HG03097 (cell line): ENCODE data around the gene ATRIP.

Source experiments
- ATAC-seq: cut with Tn5 transposase; IDR thresholded peaks from one replicate; pipeline ENCODE4 v1.9.1; 2021; ENCODE audit not compliant: unreplicated experiment, low FRiP score

Gene ATRIP

GRCh38 chr3:48493203-48493501 is 46.6 kb downstream of the ATRIP start:
- ATAC-seq = no peak

DNA sequence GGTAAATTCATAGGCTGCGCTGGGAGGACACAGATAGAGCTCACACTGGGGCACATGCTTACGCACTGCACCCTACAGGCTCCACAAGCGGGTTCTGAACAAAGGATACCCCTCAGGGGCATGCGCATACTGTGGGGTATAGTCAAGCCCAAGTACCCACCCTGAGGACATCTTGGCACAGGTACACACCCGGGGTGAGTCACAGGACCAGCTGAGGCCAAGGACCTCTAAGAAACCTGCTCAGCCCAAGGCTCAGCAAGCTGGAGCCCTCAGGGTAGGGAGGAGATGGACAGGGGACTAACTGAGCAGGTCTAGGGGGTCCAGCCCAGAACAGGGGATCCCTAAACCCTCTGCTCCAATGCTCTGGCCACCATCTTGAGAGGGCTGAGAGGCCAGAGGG is 54.1 kb downstream of the ATRIP start:
- no peak for ATAC-seq

DNA sequence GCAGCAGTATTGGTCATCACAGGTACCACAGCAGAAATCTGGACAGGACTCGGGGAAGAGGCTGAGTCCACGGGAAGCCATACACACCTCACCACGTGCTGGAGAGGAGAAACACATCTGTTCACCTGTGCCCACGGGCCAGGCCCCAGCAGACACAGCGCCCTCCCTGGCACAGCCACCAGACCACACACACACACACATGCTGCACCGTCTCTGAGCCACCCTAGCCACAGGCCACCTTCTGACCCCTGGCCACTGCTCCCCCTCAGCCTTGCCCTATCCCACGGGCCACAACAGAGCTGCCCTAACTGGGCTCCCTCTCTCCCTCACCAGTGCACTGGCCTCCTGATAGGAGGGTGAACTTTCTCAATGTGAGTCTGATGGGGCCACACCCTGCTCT is 54.7 kb downstream of the ATRIP start:
- no peak for ATAC-seq

DNA sequence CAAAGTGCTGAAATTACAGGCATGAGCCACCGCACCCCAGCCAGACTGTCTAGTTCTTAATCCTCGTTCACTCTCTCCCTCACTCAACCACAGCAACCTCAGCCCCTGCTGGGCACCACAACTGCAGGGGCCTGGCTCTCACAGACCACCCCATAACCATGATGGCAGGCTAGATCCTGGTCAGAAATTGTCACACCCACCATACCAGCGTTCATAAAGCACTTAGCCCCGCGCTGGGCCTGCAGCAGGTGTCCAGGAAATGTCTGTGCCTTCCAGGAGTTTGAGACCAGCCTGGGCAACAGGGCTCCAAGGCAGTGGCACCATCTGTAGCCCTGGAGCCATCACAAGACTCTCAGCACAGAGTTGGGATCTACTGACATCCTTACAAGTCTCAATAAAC is 55.6 kb downstream of the ATRIP start:
- ATAC-seq = no peak

GRCh38 chr3:48502728-48503168 is 56.2 kb downstream of the ATRIP start:
- ATAC-seq = no peak

DNA sequence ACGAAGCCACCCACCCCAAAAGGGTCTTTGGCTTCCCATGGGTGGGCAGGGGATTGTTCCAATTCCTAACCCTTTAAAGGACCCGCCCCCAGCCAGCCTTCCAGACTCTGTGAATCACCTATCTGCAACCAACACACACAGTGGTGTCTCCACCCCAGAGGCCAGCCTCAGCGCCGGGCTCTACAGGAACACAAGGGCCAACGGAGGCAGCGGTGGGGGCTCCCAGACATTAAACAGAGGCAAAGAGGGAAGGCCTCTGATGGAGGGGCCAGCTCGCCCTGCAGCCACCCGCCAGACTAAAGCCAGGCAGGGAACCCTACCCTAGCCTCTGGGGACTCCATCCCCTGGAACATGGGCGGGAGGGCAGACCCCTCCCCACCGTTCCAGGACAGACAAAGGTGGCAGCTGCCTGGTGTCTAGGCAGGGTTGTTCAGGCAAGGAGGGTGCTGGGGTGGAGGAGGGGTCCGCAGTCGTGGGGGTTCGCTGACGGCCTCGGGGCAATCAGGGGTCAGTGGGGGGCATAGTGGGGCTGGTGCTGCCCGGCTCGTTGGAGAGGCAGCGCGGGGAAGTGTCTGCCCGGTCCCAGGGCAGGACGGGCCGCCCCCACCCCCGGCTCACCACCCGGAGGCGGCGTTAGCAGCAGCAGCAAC is 57.0 kb downstream of the ATRIP start:
- ATAC-seq = no peak

GRCh38 chr3:48504051-48504946 is 57.8 kb downstream of the ATRIP start, which contains the start of gene SHISA5:
TSS of gene SHISA5 (minus strand) at chr3:48504174. CDS start at chr3:48504094, 80 bp downstream.
- no peak for ATAC-seq

DNA sequence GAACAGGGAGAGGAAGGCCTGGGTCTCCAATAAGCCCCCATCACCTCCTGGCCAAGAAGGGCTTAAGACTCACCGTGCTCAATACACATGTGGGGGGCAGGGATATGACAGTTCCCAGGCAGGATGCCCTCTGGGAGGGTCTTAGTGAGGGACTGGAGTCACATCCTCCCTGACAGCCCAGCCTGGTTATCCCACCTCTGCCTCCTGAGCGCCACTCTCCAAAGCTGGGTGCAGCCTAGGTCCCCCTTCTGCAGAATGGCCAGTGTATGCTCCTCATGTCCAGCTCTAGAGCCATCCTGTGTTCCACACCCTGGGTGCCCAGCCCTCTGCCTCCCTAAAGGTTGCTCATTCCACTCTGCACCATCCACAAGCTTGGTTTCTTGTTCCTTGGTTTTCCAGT is 58.6 kb downstream of the ATRIP start:
- ATAC-seq = no peak

DNA sequence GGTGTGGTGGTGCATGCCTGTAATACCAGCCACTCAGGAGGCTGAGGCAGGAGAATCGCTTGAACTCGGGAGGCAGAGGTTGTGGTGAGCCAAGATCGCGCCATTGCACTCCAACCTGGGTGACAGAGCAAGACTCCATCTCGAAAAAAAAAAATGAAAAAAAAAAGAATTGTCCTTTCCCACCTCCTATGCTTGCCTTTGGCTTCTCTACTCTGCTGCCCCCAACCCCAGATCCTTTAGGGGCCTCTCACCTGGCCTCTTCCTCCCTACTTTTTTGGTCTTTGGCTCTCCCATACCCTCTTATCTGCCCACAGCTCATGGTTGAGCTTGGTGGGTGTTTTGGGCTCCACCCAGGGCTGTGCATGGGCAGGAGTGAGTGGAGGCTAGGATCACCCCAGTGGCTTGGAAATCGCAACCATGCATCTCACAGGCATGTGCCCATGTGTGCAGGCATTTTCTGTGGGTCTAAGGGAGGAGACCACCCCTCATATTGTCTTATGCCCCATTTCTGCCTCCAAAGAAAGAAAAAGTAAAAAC is 59.5 kb downstream of the ATRIP start:
- no peak for ATAC-seq

DNA sequence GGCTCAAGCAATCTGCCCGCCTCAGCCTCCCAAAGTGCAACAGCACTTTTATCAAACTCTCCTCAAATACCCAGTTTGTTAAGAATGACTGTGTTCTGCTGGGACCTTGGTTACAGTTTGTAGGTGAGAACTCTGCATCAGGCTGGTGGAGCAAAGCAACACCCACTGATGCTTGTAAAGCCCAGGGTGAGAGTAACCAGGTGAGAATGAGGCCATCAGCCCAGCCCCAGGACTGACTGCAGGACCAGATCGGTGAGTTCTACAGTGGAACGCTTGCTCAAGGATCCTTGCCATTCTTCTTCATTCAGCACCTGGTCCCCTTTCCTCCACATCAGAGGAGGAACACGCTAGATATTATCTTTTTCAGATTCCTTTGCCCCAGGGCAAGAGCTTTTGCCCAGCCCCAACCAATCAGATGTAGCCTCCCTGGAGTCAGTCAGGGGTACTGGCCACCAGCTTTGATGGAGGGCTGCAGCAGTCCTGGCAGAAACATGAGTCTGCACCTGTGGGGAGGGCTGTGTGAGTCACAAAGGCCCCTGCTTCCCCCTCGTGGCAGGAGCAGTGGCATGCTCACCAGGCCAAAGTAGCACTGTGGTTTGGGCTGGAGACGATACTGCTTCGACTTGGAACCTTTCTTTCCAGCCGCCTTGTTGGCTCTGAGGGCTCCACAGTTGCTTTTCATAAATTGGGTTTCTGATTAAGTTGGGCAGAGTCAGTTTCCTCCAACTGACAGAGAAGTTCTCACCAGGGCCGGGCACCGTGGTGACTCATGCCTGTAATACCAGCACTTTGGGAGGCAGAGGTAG is 60.9 kb downstream of the ATRIP start:
- peak; percentile 58 for ATAC-seq

- no peak for ATAC-seq
Measured at GRCh38 chr3:48511551-48511950, 65.0 kb downstream of the ATRIP start.

DNA sequence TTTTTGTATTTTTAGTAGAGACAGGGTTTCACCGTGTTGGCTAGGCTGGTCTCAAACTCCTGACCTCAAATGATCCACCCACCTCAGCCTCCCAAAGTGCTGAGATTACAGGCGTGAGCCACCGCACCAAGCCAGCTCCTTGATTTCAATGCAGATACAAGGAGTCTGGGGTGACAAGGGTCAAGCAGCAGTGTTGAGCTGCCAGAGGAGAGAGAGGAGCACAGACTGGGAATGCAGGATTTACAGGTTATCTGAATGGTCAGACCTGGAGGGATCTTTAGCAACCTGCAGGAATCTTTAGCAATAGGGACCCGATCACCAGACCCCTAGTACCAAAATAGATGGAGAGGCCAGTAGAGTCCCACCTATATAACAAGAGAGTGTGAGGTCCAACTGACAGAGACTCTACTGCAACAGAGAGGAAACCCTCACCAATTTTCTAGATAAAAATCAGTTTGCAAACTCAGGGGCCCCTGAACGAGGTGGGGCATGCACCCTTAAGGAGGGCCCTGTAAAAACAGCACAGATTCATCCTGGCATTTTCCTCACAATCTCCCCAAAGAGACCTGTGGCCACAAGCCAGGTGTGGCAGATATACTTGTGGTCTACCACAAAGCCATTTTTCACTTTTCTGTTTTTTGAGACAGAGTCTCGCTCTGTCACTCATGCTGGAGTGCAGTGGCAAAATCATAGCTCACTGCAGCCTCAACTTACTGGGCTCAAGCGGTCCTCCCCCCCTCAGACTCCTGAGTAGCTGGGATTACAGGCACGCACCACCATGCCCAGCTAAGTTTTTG is 68.1 kb downstream of the ATRIP start:
- ATAC-seq = no peak
